Activated naive CD4-positive, alpha-beta T cell treated with anti-CD3 and anti-CD28 coated beads for 36 hours (primary cell): Measurements from ENCODE around the gene CXCR6. TPM values are rescaled to one million over a fixed set of nuclear protein-coding genes. Genes with fewer than 3 reads are reported as not detected.

Experiments
- CTCF ChIA-PET: fragments of 350-600 bp; sonication (Branson Sonifier 250); formaldehyde crosslinking; loops from one replicate; lab custom pipeline; 2021; ENCODE audit warnings: antibody characterized with exemption; lab: Charles Lee
- DNase-seq: peaks from one replicate; pipeline ENCODE4 v3.0.0-alpha.2; 2020
- H3K27ac Mint-ChIP-seq: one replicate; pipeline ENCODE4 v1.8.0; 2021; ENCODE audit warnings: mild to moderate bottlenecking, mixed read lengths
- H3K27me3 Mint-ChIP-seq: one replicate; pipeline ENCODE4 v1.8.0; 2021; ENCODE audit warnings: low read depth, mixed read lengths
- H3K36me3 Mint-ChIP-seq: one replicate; pipeline ENCODE4 v1.8.0; 2021; ENCODE audit warnings: low read depth, mixed read lengths
- H3K4me1 Mint-ChIP-seq: one replicate; pipeline ENCODE4 v1.8.0; 2021; ENCODE audit warnings: low read depth, mixed read lengths
- H3K4me3 Mint-ChIP-seq: one replicate; pipeline ENCODE4 v1.8.0; 2021; ENCODE audit warnings: mild to moderate bottlenecking, moderate library complexity, mixed read lengths
- H3K9me3 Mint-ChIP-seq: one replicate; pipeline ENCODE4 v1.8.0; 2021; ENCODE audit warnings: mixed read lengths
- intact Hi-C: fragments of 100-400 bp; cut with micrococcal nuclease; formaldehyde crosslinking; loops from one replicate; pipeline ENCODE4 v1.15.1; 2023
- total RNA-seq, 2 experiments: library from RNA; stranded (reverse); gene quantifications; one replicate each; pipeline ENCODE4 v1.2.3, GENCODE V29; 2021

Gene CXCR6
- total RNA-seq, 2 experiments from 2014 or later = 0.30 TPM; not detected in 1

DNA sequence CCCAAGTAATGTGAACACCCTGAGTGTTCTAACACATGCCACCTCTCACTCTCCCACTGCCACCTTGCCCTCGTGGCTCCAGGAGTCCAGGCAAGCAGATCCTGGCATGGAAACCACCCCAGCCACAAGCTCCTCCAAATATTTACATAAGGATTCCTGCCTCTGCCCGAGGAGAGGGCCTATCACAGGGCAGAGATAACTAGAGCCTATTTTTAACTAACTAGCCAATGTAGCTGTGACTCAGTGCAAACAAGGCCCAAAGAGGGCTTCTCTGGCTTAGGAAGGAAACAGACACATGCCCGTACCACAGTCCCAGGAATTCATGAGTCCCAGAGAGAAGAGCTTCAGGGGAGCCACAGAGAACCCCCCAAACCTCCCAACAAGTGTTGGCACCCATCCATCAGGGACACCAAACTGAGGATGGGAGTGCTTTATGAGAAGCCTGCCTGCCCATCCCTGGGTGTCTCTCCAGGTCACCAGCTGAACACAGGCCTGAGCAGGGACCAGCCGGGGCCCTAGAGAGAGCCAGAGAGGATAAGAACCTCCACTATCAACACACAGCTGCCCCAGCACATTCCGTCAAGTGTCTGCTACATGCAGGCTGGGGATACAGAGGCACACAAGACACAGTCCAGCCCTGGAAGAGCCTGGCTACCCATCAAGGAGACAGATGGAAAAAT, 43.2 kb downstream of the CXCR6 start:
- Mint-ChIP-seq H3K36me3 (peaks cover 39% of the 10 kb centered on the region), H3K27me3 (no peaks in the 10 kb centered on the region), H3K4me1 (peaks cover 36% of the 10 kb centered on the region), H3K4me3 (no peak overlapping the region), H3K27ac (no peak overlapping the region), H3K9me3 (no peaks in the 10 kb centered on the region)
- CTCF ChIA-PET = no interaction called here
- no peak for DNase-seq
- intact Hi-C loops = no loop called here

DNA sequence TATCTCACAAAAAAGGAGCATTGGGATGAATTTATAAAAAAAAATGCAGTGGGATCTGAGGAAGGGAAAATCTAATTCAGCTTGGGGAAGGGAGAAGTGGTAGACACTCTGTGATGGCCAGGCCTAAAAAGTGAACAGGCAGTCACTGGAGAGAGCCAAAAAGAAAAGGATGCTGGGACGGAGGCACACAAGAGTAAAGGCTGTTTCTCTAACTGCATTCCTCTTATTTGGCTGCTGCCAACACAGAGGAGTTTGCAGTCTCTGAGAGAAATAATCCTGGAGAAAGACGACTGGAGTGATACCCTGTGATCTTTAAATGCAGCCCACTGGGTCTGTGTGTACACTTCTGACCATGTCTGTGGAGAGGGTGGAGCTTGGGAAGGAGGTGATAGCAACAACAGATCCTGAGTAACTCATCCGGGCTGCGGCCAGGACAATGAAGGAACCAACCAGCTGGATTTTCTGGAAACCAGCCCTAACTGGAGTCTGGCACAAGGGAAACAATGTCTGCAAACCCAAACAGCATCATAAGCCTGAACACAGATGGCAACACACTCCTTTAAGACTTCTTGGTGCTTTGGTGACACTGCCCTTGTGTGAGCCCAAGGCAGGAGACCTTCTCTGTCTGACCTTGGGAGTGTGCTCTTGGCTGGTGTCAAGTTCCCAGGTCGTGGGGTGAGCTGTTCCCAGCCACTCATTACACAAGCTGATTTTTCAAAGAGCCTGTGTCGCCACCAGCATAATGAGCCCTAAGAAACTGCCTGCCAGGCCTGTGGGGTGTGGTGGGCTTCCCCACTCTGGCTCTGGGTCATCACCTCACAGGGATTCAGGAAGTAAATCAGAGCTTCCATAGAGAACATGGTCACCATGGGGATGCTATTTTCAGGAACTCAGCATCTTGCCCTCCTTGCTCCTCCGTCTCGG, 44.4 kb downstream of the CXCR6 start:
- no peak overlapping the region for H3K27ac Mint-ChIP-seq
- peaks cover 30% of the 10 kb centered on the region for H3K36me3 Mint-ChIP-seq
- no peaks in the 10 kb centered on the region for H3K9me3 Mint-ChIP-seq
- intact Hi-C loops = no loop called here
- CTCF ChIA-PET = interaction anchor here (0.6 kb wide), 3 partner anchors 23 to 309 kb away, joined by 3 read pairs; no protein-coding TSS in a partner anchor
- no peak for DNase-seq
- H3K4me1 Mint-ChIP-seq = peaks cover 40% of the 10 kb centered on the region
- no peaks in the 10 kb centered on the region for H3K27me3 Mint-ChIP-seq
- no peak overlapping the region for H3K4me3 Mint-ChIP-seq

DNA sequence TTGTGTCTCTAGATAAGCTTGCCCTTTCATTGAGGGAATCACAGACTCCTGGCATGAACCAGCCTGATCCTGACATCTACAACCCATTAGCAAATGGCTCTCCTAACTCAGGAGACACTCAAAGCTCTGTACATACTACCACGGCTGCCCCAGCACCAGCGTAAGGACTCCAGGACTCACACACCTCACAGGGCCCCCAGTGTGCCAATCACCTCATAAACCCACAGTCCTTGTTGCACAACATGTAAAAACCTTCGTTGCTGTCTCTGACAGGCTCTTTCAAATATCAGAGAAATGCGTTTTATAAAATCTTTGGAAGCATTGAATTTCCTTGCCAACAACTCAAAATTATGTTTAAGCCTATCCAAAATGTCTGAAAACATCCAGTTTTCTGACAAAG, 45.1 kb downstream of the CXCR6 start:
- no peaks in the 10 kb centered on the region for H3K27me3 Mint-ChIP-seq
- DNase-seq = no peak
- H3K27ac Mint-ChIP-seq = no peak overlapping the region
- H3K36me3 Mint-ChIP-seq = peaks cover 24% of the 10 kb centered on the region
- H3K9me3 Mint-ChIP-seq = no peaks in the 10 kb centered on the region
- H3K4me1 Mint-ChIP-seq = peaks cover 47% of the 10 kb centered on the region
- intact Hi-C loops = no loop called here
- H3K4me3 Mint-ChIP-seq = no peak overlapping the region
- CTCF ChIA-PET = interaction anchor here (0.6 kb wide), 1 partner anchor 22 kb away, joined by 3 read pairs; no protein-coding TSS in a partner anchor

DNA sequence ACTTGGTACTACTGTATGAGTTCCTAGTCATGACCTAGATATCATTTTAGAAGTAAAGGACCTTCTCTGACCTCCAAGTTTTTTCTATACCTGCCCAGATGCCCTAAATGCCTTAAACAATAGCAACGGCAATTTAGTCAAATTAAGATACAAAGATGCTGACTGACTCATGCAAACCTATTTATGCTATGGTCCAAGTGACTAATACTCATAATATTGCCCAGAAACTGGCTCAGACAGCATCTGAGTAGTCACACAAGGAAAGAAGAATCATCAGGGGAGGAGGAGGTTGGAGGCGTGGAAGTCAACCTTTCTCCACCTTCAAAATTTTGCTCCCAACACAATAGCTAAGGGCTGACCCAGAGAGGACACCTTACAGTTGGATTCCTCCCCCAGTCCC, 45.5 kb downstream of the CXCR6 start:
- no peak for DNase-seq
- Mint-ChIP-seq H3K27ac (no peak overlapping the region), H3K9me3 (no peaks in the 10 kb centered on the region), H3K4me3 (no peak overlapping the region), H3K27me3 (no peaks in the 10 kb centered on the region), H3K36me3 (peaks cover 19% of the 10 kb centered on the region), H3K4me1 (peaks cover 50% of the 10 kb centered on the region)
- CTCF ChIA-PET = interaction anchor here (1.2 kb wide), 1 partner anchor 90 kb away, joined by 3 read pairs; no protein-coding TSS in a partner anchor
- intact Hi-C loops = no loop called here

DNA sequence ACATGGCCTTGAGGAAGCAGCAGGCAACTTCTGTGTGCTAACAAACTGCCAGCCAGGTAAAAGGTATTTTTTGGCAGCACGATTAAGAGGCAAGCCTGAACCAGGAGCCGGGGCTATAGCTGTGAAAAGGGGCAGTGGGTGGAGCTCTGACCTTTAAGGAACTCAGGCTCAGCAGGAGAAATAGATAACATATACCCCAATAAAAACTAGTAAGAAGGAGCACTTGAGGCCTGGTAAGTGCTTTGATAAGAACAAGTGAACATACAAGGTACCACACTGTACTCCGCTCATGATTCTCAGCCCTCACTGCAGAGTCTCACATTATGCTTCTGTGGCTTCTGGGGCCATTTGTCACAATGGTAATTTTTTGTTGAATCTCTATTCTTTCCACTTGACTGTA, 46.9 kb downstream of the CXCR6 start:
- Mint-ChIP-seq H3K4me3 (no peak overlapping the region), H3K9me3 (no peaks in the 10 kb centered on the region), H3K27me3 (no peaks in the 10 kb centered on the region), H3K27ac (no peak overlapping the region), H3K36me3 (peaks cover 10% of the 10 kb centered on the region), H3K4me1 (peaks cover 55% of the 10 kb centered on the region)
- no peak for DNase-seq
- CTCF ChIA-PET = no interaction called here
- intact Hi-C loops = no loop called here

DNA sequence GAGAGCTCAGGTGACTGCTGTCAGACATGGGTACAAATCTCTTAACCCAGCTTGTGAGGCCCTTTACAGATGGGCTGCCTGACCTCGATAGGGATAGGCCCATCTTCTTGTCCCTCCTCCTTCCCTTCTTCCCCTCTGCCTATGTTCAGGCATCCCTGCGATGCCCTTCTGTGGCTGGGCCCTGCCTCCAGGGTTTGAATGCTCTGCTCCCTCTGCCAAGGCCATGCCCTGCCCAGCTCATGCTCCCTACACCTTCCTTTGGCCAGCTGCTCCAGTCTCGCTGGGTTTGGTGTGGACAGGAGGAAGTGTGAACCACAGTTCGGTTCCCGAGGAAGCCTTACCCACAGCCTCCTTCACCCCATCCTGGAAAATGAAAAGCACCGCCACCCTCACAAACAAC, 48.1 kb downstream of the CXCR6 start:
- Mint-ChIP-seq H3K27me3 (no peaks in the 10 kb centered on the region), H3K36me3 (peaks cover 10% of the 10 kb centered on the region), H3K4me3 (no peak overlapping the region), H3K9me3 (no peaks in the 10 kb centered on the region), H3K4me1 (peaks cover 57% of the 10 kb centered on the region), H3K27ac (no peak overlapping the region)
- no peak for DNase-seq
- intact Hi-C loops = no loop called here
- CTCF ChIA-PET = no interaction called here

DNA sequence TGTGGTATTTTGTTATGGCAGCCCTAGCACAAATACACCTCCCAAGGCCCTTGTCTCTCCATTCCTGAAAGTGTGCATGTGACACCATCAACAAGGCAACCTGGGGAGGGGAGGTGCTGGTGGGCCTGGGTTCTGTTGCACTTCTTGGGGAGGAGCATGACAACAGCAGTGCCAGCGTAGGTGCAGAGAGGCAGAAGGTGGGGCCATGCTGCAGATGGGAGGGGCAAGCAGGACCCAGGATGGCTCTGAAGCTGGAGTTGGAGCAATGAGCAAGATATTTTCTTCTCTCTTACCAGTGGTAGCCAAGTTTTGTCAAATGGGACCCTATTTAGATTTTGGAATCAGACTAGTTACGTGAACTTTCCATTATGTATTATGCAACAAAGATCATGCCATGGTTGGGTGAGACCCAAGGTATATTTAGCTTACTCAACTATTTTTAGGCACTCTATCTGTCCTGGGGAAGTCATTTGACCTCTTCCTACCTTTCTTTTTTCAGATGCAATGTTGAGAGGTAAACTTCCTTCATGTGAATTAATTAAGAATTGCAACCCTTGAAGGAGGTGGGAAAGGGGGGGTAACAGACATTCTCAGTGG, 49.0 kb downstream of the CXCR6 start:
- Mint-ChIP-seq H3K36me3 (peaks cover 7% of the 10 kb centered on the region), H3K9me3 (no peaks in the 10 kb centered on the region), H3K27ac (no peak overlapping the region), H3K4me1 (peaks cover 54% of the 10 kb centered on the region), H3K4me3 (no peak overlapping the region), H3K27me3 (no peaks in the 10 kb centered on the region)
- CTCF ChIA-PET = interaction anchor here (2.2 kb wide), 1 partner anchor 53 kb away, joined by 6 read pairs; no protein-coding TSS in a partner anchor
- intact Hi-C loops = no loop called here
- no peak for DNase-seq

DNA sequence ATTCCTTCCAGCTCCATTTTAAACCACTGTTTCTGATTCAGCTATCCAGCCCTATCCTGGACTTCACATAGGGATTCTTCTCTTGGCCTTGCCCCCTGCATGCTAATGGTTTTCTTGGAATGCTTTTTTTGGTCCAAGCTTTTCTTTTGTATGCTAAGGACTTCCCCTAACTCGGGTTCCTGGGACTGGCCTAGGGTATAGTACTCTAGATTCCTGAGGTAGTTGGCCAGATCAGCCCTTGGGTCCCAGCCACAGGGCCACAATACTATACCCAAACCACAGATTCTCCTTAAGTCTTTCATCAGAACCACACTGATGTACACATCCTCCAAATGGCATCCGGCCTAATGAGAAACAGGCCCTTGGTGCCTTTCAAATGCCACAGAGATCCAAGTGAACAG, 49.6 kb downstream of the CXCR6 start:
- CTCF ChIA-PET = interaction anchor here (1.6 to 2.2 kb wide), 2 partner anchors 54 to 85 kb away, joined by 3 to 6 read pairs; no protein-coding TSS in a partner anchor
- intact Hi-C loops = no loop called here
- H3K9me3 Mint-ChIP-seq = no peaks in the 10 kb centered on the region
- no peak for DNase-seq
- peaks cover 5% of the 10 kb centered on the region for H3K36me3 Mint-ChIP-seq
- H3K27ac Mint-ChIP-seq = no peak overlapping the region
- peaks cover 52% of the 10 kb centered on the region for H3K4me1 Mint-ChIP-seq
- H3K4me3 Mint-ChIP-seq = no peak overlapping the region
- H3K27me3 Mint-ChIP-seq = no peaks in the 10 kb centered on the region

DNA sequence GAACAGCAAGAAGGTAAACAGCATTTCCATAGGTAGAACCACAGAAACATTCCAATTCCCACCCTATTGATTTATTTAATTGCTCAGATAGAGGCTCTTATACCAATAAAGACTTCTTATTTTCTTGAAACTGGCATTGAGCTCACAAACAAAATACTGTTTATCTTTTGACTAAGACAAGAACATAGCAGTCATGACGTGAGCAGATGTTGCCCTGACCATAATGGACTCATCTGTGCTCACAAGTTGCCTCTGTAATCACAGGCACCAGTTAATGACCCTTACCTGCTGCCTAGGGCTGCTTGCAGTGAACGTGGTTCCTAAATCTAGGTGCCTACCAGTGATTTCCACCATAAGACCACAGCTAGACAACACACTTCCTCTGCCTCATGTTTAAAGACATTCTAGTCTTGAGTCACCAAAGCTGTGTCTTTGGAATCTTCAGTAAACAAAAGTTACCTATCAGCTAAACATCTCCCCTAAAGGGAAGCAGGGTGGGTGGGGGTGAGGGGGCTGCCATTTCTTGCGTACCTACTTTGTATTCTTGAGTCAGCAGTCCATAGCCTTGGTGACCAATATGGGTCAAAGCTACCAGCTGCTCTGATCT, 50.3 kb downstream of the CXCR6 start:
- CTCF ChIA-PET = interaction anchor here (1.6 to 2.2 kb wide), 2 partner anchors 55 to 84 kb away, joined by 3 to 6 read pairs; no protein-coding TSS in a partner anchor
- intact Hi-C loops = loop anchor here (2.0 kb wide), 1 partner anchor 51 kb away; the partner anchor contains the start of gene CXCR6
- Mint-ChIP-seq H3K36me3 (peaks cover 5% of the 10 kb centered on the region), H3K4me1 (peaks cover 48% of the 10 kb centered on the region), H3K27ac (no peak overlapping the region), H3K27me3 (no peaks in the 10 kb centered on the region), H3K4me3 (no peak overlapping the region), H3K9me3 (no peaks in the 10 kb centered on the region)
- DNase-seq = no peak

DNA sequence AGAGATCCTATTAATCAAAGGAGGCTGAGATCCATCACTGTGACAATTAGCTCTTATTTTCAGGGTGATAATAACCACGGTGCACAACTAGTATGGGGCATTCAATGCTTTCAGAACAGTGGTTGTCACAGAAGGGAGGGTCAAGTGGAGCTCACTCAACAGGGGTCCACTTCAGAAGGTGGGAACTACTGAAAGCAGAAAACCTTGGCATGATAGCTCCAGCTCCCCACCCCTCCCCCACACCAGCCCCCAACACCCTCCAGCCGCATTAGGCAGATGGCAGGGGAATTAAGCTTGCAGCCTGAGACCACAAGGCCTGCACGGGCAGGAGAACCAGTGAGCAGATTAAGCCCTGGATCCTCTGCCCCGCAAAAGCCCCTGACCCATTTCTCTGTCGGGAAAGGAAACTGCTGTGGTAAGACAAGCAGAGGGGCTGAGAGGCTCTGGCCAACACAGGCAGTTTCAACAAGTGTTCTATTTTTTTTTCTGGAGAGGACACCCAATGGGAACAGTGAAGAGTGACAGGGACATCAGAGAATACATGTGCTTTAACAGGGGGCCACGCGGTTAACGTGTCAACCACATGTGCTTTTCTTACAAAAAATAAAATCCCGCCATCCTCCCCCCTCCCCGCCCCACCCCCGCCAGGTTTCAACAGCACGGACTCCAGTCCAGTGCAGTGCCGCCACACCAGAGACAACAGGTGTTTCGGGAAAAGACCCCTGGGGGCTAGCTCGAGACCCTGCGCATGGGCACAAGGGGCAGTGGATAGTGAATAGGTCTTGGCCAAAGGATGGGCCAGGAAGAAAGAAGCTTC, 51.4 kb downstream of the CXCR6 start:
- H3K36me3 Mint-ChIP-seq = peaks cover 5% of the 10 kb centered on the region
- H3K4me3 Mint-ChIP-seq = peak overlapping the region; percentile 82
- peaks cover 3% of the 10 kb centered on the region for H3K27me3 Mint-ChIP-seq
- CTCF ChIA-PET = interaction anchor here (0.5 to 2.2 kb wide), 4 partner anchors 48 to 104 kb away, joined by 3 to 6 read pairs (median 4); no protein-coding TSS in a partner anchor
- intact Hi-C loops = loop anchor here (1.0 to 5.0 kb wide), 5 partner anchors 13 to 302 kb away; partner anchors contain the start of genes CXCR6 and LZTFL1
- peak; percentile 55 for DNase-seq
- H3K4me1 Mint-ChIP-seq = peaks cover 37% of the 10 kb centered on the region
- peak overlapping the region; percentile 75 for H3K27ac Mint-ChIP-seq
- no peaks in the 10 kb centered on the region for H3K9me3 Mint-ChIP-seq
